Loucy (cell line): ENCODE data around the gene FBXL15.

Experiments used
- H2AFZ ChIP-seq: fragments of 200-600 bp; sonication (generic); 2 replicates; pipeline ENCODE4 v1.6.0; 2016; ENCODE audit warnings: antibody characterized with exemption, mild to moderate bottlenecking, low read length, moderate library complexity
- H3F3A ChIP-seq: fragments of 200-600 bp; 2 replicates; pipeline ENCODE4 v1.6.0; 2016; ENCODE audit warnings: antibody characterized with exemption, low read depth, mild to moderate bottlenecking
- H3K27me3 ChIP-seq: fragments of 200-600 bp; sonication (generic); 2 replicates; pipeline ENCODE4 v1.6.1; 2014; ENCODE audit warnings: low read length, mild to moderate bottlenecking; ENCODE audit not compliant: insufficient read depth, poor library complexity, severe bottlenecking
- H3K36me3 ChIP-seq: fragments of 200-600 bp; sonication (generic); 2 replicates; pipeline ENCODE4 v1.6.1; 2016; ENCODE audit warnings: low read length; ENCODE audit not compliant: insufficient read depth
- H3K4me1 ChIP-seq: fragments of 200-600 bp; sonication (generic); 2 replicates; pipeline ENCODE4 v1.5.1; 2014; ENCODE audit warnings: low read length, mild to moderate bottlenecking; ENCODE audit not compliant: insufficient read depth, poor library complexity, severe bottlenecking
- H3K4me2 ChIP-seq: fragments of 200-600 bp; sonication (generic); 2 replicates; pipeline ENCODE4 v1.6.0; 2014; ENCODE audit warnings: antibody characterized with exemption, low read length, low read depth, mild to moderate bottlenecking; ENCODE audit not compliant: poor library complexity, severe bottlenecking
- H3K4me3 ChIP-seq: fragments of 200-600 bp; sonication (generic); 2 replicates; pipeline ENCODE4 v1.5.1; 2014; ENCODE audit warnings: low read length, mild to moderate bottlenecking, mixed read lengths; ENCODE audit not compliant: poor library complexity, severe bottlenecking
- H3K79me2 ChIP-seq: fragments of 200-600 bp; sonication (generic); 2 replicates; pipeline ENCODE4 v1.6.1; 2014; ENCODE audit warnings: low read length; ENCODE audit not compliant: insufficient read depth
- H3K9ac ChIP-seq: fragments of 200-600 bp; sonication (generic); 2 replicates; pipeline ENCODE4 v1.6.0; 2014; ENCODE audit warnings: mild to moderate bottlenecking, low read depth, low read length, moderate library complexity; ENCODE audit not compliant: poor library complexity, severe bottlenecking
- H3K9me2 ChIP-seq: fragments of 200-600 bp; sonication (generic); replicated peaks from 2 replicates; pipeline ENCODE4 v1.6.1; 2016; ENCODE audit warnings: low read depth, low read length, mixed read lengths
- H3K9me3 ChIP-seq: fragments of 200-600 bp; sonication (generic); 2 replicates; pipeline ENCODE4 v1.6.1; 2014; ENCODE audit warnings: mild to moderate bottlenecking, antibody characterized with exemption, low read length, low read depth; ENCODE audit not compliant: insufficient read depth
- H4K20me1 ChIP-seq: fragments of 200-600 bp; sonication (generic); 2 replicates; pipeline ENCODE4 v1.6.0; 2014; ENCODE audit warnings: antibody characterized with exemption, low read length, mild to moderate bottlenecking; ENCODE audit not compliant: insufficient read depth, poor library complexity, severe bottlenecking
- CTCF ChIP-seq: fragments of 200-600 bp; sonication (generic); conservative IDR thresholded peaks from 2 replicates; pipeline ENCODE4 v1.5.1; 2014; ENCODE audit warnings: mild to moderate bottlenecking, antibody characterized with exemption, low read length
- EZH2phosphoT487 ChIP-seq: fragments of 200-600 bp; IDR thresholded peaks from 2 replicates; pipeline ENCODE4 v1.6.1; 2018; ENCODE audit warnings: antibody characterized with exemption, mild to moderate bottlenecking, moderate library complexity, borderline replicate concordance

The FBXL15 gene

GRCh38 chr10:102381983-102382382, 38.7 kb upstream of the FBXL15 start:
- TF ChIP-seq CTCF (no peak), EZH2phosphoT487 (no peak)
- peaks cover 47% of the 10 kb centered on the region; the same call in 1 of the 2 replicates for H3K36me3 ChIP-seq

GRCh38 chr10:102382871-102383270, 37.8 kb upstream of the FBXL15 start:
- Histone ChIP-seq H2AFZ (no peak overlapping the region), H4K20me1 (no peaks in the 10 kb centered on the region), H3K4me1 (no peaks in the 10 kb centered on the region), H3F3A (no peaks in the 10 kb centered on the region), H3K36me3 (peaks cover 46% of the 10 kb centered on the region; the same call in 1 of the 2 replicates), H3K9ac (no peak overlapping the region), H3K27me3 (no peaks in the 10 kb centered on the region), H3K9me3 (no peaks in the 10 kb centered on the region), H3K4me3 (no peak overlapping the region), H3K79me2 (no peaks in the 10 kb centered on the region), H3K4me2 (no peak overlapping the region), H3K9me2 (no peaks in the 10 kb centered on the region)
- TF ChIP-seq EZH2phosphoT487 (no peak), CTCF (no peak)

More at GRCh38 chr10:102381983-102382382, 38.7 kb upstream of the FBXL15 start:
- Histone ChIP-seq H3K27me3 (no peaks in the 10 kb centered on the region), H3K4me2 (no peak overlapping the region), H3K9ac (no peak overlapping the region), H3F3A (no peaks in the 10 kb centered on the region), H4K20me1 (no peaks in the 10 kb centered on the region), H2AFZ (no peak overlapping the region), H3K4me1 (no peaks in the 10 kb centered on the region), H3K79me2 (no peaks in the 10 kb centered on the region), H3K9me2 (no peaks in the 10 kb centered on the region), H3K9me3 (no peaks in the 10 kb centered on the region), H3K4me3 (no peak overlapping the region)

- Histone ChIP-seq H3K9me2 (no peaks in the 10 kb centered on the region), H4K20me1 (no peaks in the 10 kb centered on the region), H3K4me3 (no peak overlapping the region), H3F3A (no peaks in the 10 kb centered on the region), H3K9ac (no peak overlapping the region), H3K4me1 (no peaks in the 10 kb centered on the region), H3K4me2 (no peak overlapping the region), H3K9me3 (no peaks in the 10 kb centered on the region), H3K36me3 (peaks cover 36% of the 10 kb centered on the region; the same call in 1 of the 2 replicates), H3K27me3 (no peaks in the 10 kb centered on the region), H3K79me2 (no peaks in the 10 kb centered on the region), H2AFZ (no peak overlapping the region)
- TF ChIP-seq EZH2phosphoT487 (no peak), CTCF (peak; percentile 52)
These were observed 36.6 kb upstream of the FBXL15 start for GRCh38 chr10:102384053-102384452.
